Skin of body (tissue), 2 donors: ENCODE measurements around the gene SMG1. TPM values are rescaled to one million over a fixed set of nuclear protein-coding genes. Genes with fewer than 3 reads are reported as not detected.
"Not testable (repeated sequence)": the region's sequence is repeated elsewhere in the genome, so short reads cannot be mapped to it uniquely, and the experiment has no call there.

Experiments
- DNase-seq: peaks from one replicate; lab custom pipeline; 2025; lab: John Stamatoyannopoulos, UW
- total RNA-seq: library from RNA; depleted of rRNA; stranded (reverse); fragments of >200 nt; gene quantifications from one replicate; pipeline ENCODE4 v1.2.3, GENCODE V29; 2014

Gene SMG1
- total RNA-seq, 1 donor from 2014 or later: 113 TPM

DNA sequence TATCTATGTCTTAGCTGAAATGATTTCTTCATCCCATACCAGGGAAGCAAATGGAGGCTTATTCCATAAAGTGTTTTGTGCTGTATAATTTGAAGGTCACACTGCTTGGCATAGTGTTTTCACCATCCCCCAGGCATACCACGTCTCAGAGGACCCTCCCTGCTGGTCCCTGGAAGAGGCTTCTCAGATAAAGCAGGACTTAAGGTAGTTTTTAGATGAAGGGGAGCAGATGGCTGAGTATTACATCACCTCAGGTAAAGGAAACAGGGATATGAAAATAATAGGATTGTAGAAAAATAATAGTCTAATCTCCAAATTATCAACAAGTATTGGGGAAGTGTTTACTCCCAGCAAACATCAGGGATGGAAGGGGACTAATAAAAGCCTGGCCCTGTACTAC is 7.3 kb upstream of the SMG1 start:
- DNase-seq: no peak

DNA sequence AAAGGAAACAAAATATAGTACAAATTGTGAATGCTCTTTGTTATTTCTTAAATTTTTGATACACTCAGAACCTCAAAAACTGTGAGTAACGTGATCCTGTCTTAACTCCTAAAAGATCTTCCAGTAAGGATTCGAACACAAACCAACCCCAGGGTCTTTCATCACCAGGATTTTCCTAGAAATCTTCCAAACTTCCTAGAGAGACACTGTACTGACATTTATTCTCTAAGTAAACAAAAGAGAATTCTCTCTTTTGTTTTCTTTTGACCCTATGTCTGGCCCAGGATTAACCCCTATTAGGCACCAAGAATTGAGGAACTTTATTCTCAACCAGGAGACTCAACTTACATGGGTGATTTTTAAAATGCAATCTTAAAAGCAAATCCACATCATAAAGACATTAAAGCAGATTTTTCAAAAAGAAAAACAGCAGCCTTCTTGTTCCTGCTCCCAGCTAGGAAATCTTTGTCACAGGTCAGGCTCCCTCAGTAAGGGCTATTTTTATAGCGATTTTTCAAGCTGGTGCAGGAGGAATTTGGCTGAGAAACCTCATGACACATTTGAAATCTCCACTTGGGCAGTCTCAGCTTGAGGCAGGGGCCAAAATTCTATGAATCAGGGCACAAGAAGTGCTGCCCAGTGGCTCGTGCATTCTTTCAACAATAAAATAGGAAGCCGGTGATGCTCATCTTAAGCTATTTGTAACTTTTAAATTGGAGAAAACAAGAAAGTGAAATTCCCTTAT is 6.2 kb upstream of the SMG1 start:
- DNase-seq: no peak

DNA sequence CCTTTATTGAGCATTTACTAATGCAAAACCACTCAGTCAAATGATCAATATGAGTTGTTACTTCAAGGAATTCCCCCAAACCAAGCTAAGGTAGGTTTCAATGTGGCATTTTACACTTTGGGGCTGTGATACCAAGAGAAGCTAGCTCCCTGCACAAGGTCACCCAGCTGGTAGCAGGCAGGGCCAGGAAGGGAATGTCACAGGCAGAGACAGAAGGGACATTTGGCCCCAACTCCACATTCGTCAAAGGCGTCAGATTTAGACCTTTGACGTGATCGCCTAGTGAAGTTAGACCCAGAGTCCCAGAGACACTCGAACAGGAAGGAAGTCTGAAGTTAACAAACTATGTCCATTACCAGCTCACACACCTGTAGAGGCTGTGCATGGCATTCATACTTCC is 5.5 kb upstream of the SMG1 start:
- DNase-seq: no peak

DNA sequence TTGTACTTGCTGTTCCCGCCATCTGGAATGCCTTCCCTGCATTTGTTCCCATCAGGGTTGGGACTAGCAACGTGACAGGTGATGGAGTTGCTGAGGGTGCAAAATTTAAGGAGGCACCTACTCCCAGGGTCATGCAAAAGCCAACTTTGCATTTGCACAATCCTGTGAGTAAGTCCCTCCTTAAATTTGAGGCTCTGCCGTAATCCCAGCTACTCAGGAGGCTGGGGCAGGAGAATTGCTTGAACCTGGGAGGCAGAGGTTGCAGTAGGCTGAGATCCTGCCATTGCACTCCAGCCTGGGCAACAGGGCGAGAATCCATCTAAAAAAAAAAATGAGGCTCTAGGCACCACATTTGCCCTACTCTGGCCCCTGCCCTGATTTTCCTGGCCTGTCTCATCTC is 3.9 kb upstream of the SMG1 start:
- not testable (repeated sequence) for DNase-seq

GRCh38 chr16:18928073-18928472 is 1.9 kb upstream of the SMG1 start:
- DNase-seq: not testable (repeated sequence)

DNA sequence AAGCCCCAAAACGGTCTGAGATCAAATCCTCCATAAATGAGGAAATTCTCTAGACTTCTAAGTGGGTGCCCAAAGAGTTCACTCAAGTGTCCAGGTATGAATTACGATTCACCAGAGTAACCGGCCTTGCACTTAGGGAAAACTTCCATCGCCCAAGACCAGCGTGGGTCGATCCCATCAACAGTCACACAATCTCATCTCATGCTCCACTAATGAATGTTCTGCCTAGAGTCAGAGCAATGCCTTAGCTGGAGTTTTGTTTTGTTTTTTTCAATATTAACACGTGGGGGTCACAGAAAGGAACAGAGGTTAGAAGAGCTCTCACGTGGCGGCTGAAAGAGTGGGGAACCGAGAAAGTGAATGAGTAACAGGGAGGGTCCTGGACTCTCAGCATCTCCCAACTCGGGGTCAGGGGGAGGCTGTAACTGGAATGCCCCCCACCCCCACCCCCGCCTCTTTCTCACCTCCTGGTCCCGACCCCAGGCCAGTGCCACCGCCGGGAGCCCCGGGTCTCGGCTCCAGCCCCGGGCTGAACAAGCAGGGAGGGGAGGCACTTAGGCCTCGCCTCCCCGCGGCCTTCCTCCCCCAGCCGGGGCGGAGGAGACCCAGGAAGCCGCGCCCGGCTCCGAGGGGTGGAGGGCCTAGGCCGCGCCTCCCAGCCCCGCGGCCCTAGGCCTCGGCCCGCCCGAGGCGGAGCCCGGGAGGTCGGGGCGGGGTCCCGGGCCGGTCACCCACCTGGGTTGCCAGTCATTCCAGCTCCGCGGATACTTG is 808 bp downstream of the SMG1 start:
- not testable (repeated sequence) for DNase-seq

DNA sequence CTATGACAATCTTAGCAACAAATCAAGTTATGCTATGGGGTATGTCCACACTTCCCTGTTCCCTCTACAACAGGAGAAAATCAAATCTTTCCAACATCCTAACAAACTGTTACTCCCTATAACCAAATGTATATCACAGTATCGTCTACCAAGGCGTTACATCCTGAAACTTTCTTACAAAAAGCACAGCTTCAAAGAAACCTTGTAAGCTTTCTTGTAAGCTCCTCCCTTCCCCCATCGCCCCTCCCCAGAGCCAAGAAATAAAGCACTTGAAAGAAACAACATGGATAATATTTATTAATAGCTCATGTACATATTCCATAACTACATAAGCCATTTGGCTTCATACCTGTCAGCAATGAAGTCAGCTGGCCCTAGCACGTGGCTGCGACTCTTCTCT is 2.3 kb downstream of the SMG1 start:
- not testable (repeated sequence) for DNase-seq

GRCh38 chr16:18923124-18923523 is 3.1 kb downstream of the SMG1 start:
- DNase-seq: not testable (repeated sequence)

DNA sequence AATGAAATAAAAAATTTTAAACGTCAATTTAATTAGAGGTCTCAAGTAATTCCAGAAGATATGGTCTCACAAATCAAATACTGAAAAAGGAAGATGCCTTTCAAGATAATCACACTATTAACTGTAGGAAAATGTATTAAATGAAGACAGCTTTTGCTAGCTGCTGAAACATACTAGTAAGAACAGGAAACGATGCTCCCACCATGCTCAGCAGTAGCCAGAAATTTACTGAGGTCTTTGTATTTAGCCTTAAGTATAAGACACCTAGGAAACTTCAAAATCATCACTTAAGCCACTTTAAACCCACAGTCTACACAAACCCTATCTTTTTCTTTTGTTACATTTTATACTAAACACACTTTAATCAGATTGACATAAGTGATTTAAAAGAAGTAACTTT is 16.6 kb downstream of the SMG1 start:
- not testable (repeated sequence) for DNase-seq

GRCh38 chr16:18908716-18909115 is 17.5 kb downstream of the SMG1 start:
- DNase-seq: not testable (repeated sequence)

GRCh38 chr16:18902778-18903177 is 23.4 kb downstream of the SMG1 start:
- DNase-seq: not testable (repeated sequence)

GRCh38 chr16:18902044-18902443 is 24.2 kb downstream of the SMG1 start:
- DNase-seq: not testable (repeated sequence)

- DNase-seq: not testable (repeated sequence)
Measured at GRCh38 chr16:18901194-18901593, 25.0 kb downstream of the SMG1 start.

DNA sequence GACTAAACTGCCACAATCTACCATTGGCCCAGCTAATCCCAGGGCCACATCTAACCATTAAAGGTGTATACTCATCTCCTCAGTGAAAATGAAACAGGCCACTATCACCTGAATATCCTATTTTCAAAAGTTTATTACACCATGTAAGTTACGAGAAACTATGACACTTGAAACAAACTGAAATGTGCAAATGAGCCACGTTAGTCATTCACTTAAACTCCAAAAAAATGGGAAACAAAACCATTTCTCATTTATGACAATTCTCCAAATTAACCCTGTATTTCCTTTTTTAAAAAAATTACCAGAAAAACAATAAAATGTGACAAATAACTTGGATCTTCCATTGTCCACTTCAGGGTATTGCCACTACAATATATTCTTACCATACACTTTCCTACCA is 41.8 kb downstream of the SMG1 start:
- not testable (repeated sequence) for DNase-seq

GRCh38 chr16:18877734-18878133 is 48.5 kb downstream of the SMG1 start:
- DNase-seq: not testable (repeated sequence)

DNA sequence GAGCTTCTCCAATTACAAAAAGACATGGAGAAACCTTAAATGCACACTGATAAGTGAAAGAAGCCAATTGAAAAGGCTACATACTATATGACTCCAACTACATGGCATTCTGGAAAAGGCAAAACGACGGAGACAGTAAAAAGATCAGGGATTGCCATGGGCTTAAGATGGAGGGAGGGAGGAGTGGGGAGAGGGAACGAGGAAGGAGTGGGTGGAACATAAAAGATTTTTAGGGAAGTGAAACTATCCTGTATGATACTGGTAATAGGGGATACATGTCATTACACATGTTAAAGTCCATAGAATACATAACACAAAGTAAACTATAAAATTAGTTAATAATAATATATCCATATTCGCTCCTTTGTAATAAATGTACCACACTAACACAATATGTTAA is 48.9 kb downstream of the SMG1 start:
- DNase-seq: not testable (repeated sequence)

GRCh38 chr16:18876301-18876700 is 49.9 kb downstream of the SMG1 start:
- DNase-seq: not testable (repeated sequence)

DNA sequence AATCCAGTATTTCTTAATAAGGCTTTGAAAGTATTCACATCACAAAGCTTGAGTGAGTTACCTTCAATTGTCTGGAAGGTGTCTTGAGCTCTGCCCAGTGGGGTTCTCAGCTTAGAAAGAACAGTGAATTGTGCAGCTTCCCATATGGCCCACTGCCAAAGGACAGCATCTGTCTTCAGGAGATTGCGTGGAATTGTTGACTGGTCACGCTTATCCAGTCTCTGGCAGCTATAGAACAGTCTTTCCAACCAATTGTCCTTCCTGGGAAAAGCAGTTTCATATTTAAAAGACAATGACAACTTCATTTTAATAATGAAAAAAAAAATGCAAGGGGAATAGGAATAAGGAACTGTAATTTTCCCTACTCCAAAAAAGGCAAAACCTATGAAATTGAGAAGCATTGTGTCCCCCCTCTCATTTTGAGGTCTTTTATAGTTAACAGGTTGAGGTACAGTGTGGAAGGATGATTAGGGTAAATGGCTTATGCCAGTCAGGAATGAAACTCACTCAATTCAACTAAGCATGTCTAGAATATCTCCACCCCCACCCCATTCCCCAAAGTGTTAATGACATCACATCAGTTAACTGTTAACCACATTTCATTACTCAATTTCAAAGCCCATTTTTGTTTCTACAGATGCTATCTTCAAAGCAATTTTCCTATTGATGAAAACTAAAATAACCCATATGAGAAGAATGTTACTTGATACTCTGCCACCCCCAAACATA is 57.0 kb downstream of the SMG1 start:
- not testable (repeated sequence) for DNase-seq

DNA sequence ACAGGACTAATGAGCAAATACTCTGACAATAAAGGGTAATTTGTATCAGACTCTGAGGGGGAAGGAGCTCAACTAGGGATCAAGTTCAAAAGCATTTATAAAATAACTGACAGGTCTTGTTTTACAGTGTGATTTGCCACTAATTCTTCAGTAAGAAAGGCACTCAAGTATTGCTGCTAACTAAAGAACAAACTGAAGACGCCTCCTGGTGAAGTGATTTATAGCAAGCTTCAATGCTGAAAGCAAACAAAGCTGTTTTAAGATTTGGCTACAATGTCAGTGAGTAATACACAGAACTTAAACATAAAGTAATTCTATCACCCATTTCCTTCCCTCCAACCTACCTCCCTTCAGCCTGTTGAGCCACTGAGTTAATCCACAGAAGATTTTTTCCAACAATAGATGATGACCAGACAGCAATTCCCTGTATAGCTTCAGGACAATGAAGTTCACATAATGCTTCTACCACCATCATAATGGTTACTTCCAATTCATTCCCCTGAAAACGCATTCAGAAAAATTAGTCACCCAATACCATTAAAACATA is 59.9 kb downstream of the SMG1 start:
- not testable (repeated sequence) for DNase-seq

DNA sequence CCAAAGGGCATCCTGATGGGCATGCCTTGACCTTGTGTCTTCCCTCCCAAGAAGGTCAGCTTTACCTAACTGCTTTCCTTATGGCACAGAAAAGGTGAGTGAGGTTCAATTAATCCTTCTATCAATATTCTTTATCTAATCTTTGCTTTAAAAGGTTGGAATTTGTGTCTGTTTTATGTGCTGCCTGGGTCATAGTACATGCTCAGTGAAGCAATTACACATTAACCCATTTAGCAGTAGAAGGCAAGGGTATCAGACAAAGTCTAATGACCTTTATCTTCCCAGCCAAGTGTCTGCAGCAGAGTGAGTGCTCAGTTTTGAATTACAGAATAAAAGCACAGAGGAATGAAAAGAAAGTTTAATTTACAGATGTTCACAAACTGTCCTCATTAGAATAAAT is 63.3 kb downstream of the SMG1 start:
- not testable (repeated sequence) for DNase-seq

DNA sequence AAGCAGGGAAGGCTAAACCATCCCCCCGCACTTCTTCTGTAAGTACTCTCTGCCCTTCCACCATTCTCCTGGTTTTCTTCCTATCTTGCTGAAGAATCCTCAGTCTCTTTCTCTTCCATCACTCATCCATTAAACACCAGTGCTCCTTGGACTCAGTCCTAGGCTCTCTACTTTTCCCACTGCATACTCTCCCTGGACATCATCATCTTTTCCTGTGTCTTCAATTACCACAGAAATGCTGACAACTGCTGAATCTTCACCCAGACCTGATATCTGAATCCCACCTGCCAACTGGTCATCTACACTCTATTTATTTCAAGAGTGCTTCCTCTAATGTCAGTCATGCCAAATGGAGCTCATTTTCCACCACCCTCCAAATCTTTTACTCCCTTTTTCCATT is 71.0 kb downstream of the SMG1 start:
- no peak for DNase-seq

GRCh38 chr16:18853694-18854093 is 72.5 kb downstream of the SMG1 start:
- no peak for DNase-seq
